HG03432 (cell line): ENCODE measurements around the gene AIPL1.

Source experiments
- ATAC-seq: cut with Tn5 transposase; IDR thresholded peaks from one replicate; pipeline ENCODE4 v1.9.1; 2021; ENCODE audit warnings: mild to moderate bottlenecking, moderate library complexity; ENCODE audit not compliant: unreplicated experiment

AIPL1 gene

DNA sequence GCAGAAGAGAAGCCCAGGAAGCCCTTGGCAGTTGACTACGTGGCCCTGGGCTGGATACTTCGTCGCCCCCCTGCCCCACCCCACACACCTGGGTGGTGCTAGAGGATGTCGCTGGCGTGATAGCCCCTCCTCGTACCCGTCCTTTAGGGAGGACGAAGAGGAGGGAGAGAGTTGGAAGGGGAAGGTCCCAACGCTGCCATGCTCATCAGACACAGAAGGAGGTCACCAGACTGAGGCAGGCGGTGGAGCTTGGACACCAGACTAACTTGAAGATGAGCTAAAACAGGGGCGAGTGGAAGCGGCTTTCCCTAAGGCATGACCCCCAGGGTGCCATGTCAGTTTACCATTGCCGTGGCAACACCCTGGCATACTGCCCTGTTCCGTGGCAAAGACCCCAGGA is 11.0 kb downstream of the AIPL1 start:
- no peak for ATAC-seq

DNA sequence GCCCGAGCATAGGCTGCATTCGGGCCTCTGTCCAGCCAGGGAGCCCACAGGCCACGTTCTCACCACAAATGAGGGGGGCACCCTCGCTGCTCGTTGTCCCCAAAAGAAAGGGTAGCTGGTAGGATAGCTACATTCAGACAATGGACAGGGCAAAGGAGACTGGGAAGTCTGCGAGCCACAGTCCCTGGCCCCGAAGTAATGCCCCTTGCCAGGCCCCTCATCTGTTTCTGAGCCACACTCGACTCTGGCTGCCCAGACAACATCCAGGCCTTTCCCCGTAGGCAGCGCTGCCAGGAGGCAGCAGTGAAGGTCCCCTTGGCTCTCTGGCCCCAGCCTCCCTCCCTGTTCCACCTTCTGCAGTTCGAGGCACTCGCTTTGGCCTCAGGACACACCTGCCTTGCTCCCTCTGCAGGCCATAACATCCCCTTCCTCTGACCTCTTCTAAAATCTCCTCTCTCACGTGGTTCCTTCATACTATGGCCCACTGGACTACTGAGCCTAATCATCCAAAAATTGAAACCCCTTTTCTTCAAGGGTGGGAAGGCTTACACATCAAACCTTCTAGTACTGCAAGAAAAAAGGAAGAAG is 12.2 kb downstream of the AIPL1 start:
- ATAC-seq: no peak

DNA sequence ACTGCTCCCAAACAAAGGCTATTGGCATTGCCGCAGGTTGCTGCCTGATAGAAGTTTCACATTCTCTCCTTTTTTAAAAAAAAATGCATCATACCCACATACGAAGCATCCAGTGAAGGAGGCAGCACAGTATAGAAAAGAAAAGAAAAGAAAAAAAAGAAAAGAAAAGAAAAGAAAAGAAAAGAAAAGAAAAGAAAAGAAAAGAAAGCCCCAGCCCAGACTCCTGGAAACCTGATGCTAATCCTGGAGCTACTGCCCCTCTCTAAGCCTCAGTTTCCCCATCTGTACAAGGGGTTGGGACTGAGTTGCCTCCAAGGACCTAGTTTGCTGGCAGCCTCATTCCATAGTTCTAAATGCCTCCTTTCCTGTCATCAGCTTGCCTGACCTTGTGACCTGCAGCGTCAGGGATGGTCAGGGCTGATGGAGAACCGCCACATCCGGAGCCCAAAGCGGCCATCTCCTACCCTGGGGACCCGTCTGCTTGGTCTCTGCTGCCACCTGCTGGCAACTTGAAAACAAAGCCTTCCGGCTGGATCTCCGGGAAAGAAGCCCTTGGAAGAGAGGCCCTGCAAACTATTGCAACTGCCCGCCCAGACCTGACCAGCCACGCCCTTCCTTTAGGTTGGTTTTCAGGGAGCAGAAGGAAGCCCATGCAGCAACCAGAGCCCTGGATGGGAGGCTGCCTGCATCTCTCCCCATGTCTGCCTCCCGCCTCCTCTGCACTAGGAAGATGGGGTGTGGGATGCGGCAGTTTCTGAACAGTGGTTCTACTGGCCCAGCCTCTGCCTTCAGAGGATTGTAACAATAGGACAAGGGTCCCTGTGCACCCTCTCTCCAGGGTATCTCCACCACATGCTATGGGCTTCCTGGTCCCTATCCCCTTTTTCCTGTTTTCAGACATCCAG is 13.0 kb downstream of the AIPL1 start:
- ATAC-seq: no peak

DNA sequence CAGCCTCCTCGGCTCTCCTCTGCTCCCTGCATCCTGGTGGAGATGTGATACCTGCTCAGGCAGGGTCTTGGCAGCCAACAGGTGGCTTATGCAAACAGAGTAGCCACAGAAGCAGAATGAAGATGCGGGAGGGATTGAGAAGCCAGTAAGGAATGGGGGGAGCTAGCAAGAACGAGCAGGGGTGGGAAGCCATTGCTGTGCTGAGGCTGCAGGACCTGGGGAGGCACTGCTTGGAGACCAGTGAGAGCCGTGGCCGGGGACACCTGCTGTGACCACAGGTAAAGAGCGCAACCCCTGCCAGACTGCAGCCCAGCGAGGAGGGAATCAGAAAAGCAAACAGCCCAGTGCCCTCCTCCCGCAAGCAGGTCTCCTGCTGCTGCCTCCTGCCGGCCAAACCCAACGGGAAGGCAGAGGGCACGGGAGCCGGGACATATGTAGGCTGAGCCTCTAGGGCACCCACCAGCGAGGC is 14.7 kb downstream of the AIPL1 start:
- ATAC-seq: no peak

DNA sequence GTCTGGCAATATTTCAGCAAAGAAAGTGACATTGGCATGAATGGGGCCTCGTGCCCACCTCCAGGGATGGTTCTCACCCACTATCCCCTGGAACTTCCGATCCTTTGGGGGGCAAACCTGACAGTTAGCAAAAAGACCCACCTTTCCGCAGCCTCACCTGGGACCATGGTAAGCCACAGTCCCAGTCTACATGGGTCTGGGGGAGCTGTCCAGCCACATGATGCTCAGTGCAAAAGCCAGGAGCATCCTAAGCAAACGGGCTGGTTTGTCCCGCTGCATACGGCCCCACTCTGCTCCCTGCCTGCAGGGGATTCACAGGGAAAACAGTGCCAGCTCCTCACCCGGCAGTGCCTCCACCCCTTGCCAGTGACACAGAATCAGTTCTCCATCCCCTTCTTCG is 19.3 kb downstream of the AIPL1 start:
- ATAC-seq: no peak

DNA sequence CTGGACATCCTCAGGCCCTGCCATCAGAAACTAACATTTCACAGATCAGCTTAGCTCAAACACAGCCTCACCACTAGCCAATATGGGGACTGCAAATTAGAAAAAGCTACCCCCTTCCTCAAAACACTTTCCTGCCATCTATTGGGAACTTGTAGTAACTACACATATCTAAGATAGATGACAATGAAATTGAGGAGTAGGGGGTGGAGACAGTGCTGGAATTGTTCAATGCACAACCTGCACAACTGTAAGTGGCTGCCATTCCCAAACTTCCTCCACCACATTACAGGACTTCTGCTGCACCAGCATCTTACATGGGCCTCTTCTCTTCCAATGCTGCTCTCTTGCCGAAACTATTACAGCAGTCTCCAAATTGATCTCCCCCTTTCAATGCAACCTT is 21.9 kb downstream of the AIPL1 start:
- ATAC-seq: no peak

DNA sequence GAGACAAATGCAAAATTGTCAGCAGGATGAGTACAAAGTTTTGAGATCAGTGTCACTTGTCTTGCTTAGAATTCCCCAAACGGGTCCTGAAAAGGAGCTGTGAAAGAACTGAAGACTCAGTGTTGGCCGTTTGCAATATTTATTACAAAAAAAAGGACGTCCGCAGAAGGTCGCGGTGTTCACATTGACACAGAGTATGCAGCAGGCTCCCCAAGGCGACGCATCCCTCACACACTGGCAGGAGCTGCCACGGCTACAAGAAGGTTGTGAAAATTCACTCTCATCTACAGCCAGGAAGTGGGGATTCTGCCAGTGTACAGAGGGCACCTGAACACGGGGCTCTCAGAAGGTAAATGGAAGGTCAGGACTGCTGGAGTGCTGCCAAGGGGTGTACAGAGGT is 26.2 kb downstream of the AIPL1 start:
- ATAC-seq: no peak

DNA sequence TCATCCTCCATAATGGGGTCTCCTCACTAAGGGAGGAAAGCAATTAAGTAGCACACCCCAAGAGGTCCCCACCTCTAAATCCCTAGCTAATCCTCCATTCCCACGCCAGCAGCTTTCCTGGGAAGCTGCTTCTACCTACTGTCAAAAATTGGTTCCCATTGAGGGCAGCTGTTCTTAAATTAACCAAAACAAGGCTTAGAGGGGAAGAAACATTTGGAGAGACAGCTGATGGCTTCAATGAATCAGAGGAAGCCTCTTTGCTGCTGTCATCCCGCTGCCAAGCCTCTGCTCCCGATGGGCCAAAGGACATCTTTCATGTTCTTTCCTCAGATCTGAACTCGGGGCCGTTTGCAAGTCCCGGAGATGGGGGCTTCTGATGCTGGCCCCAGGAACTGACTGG is 26.6 kb downstream of the AIPL1 start:
- no peak for ATAC-seq

DNA sequence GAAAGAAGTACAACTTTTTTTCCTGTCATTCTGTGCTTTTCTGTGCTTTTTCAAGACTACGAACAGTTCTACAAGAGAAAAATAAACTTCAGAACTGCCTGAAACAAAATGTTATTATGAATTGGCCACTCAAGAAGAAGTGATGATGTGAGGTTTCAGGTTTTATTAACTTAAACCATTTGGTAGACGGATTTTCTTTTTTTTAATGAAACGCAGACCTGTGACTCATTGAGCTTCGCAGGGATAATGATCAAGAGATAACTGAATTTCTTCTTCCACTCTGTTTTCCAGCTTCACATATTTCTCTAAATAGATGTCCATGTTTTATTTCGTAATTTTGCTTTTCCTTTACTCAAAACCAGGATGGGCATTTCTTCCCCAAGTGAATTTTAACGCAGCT is 32.7 kb downstream of the AIPL1 start:
- ATAC-seq: no peak

DNA sequence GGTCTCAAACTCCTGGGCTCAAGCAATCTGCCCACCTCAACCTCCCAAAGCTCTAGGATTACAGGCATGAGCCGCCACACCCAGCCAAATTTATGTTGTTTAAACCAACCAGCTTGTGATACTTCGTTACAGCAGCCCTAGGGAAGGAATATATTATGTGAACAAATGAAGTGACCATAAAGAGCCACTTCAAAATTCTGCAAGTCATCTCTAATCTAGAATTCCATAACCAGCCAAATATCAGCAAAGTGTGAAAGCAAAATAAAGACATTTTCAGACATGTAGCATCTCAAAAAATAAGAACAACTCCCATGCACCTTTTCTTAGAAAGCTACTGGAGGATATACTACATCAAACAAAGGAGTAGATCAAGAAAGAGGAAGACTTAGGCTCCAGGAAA is 36.0 kb downstream of the AIPL1 start:
- ATAC-seq: no peak

DNA sequence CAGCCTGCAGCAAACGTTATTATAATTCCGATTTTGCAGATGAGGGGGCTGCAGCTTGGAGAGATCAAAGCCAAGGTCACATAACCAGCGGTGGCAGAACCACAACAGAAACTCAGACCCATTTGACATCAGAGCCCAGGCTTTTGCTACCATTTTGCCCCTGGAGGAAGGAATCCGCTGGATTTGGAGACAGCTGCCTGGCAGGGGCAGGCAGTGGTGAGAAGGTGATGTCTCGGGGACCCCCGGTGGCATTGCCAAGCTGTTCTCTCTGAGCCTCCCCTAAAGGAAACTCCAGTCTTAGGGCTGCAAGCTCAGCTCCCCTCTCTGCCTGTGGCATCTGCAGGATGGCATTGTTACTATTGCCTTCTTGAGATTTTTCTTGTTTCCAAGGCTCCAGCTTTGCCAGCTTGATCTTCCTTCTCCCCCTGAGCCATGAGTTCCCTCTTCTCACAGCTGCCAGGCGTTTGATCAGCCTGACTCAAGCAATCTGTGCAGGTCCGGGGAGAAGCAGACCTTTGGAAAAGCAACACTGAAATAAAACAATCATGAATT is 40.8 kb downstream of the AIPL1 start:
- ATAC-seq: no peak

DNA sequence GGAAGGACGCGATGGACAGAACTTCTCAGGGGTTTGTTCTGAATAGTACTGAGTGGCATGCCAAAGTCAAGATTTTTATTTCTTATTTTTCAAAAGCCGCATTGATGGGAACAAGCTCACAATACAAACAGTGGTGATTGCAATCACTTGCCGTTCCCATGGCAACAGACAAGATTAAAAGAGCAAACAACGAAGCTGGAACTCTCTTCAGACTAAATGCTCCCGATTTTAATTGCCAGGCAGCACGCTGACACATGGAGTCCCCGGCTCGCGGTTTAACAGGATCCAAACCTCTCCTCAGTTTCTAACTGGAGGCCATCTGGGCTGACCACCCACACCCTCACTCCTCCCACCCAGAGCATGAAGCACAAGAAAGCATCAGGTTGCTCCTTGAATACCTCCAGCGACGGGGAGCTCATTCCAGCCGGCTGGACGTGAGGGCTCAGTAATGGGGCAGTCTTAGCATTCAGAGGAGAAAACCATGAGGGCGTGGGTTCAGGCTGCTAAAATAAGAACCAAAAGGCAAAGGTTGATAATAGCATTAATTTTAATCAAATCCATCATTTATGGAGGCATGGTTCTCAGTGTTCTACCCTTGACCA is 41.5 kb downstream of the AIPL1 start:
- no peak for ATAC-seq

DNA sequence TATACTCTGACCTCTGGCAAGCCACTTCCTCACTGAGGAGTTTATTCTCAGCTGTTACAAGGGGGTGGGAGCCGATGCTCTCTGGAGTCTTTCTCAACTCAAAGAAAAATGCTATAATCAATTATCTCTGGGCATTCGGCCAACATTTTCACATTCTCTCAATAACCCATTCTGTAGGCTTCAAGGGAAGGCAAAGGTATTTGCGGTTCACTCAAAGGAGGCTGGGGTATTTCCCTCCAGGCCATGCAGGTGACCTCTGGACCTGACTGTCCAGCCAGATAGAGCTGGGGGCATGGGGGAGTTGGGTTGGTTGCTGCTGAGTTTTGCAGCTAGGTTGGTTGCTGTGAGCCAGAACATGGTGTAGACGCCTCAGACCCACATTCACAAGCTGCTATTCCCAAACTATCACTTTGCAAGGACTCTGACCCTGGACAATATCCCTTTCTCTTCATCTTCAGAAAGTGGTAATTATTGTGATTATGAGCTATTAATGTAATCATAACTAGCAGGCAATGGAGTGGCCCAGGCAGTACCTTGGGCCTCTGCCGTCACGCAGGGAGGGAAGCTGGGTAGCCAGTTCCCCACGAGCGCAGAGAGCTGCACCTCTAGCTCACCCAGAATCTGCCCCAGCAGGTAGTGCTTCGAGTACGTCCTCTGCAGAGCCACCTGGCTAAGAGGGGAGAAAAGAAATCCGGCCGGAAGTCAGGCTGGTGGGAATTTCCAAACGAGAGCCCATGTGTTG is 42.1 kb downstream of the AIPL1 start:
- ATAC-seq: no peak

DNA sequence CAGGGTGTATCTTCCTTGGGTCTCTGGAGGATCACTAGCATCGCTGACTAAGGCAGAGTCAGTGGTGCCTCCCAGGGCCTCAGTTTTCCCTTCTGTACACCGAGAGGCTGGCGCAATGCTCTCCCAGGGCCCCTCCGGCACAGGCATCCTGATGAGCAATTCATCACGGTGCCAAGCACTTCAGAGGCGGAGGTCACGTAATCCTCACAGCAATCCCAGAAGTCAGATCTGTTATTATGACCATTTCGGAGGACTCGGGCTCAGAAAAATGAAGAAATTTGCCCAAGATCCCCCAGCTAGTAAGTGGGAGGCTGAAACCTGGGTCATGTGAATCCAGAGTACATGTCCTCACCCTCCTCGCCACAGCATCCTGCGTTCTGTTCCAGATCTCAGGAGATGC is 46.5 kb downstream of the AIPL1 start:
- ATAC-seq: no peak

DNA sequence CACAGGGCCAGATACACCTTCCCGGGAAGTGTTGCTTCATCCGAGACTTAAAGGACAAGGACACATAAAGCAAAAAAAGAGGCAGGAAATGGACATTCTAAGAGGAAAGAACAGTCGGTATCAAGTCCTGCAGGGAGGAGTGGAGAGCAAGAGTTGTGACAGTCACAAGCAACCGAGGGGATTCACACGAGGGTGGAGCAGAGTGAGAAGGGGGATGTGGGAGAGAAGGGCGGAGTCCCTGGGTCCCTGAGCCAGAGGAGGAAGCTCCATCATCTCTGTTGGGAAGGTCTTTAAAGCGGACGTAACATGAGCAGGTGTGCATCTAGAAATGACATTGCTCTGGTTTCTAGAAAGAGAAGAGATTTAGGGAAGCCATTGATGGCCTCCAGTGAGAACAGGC is 47.1 kb downstream of the AIPL1 start:
- no peak for ATAC-seq

DNA sequence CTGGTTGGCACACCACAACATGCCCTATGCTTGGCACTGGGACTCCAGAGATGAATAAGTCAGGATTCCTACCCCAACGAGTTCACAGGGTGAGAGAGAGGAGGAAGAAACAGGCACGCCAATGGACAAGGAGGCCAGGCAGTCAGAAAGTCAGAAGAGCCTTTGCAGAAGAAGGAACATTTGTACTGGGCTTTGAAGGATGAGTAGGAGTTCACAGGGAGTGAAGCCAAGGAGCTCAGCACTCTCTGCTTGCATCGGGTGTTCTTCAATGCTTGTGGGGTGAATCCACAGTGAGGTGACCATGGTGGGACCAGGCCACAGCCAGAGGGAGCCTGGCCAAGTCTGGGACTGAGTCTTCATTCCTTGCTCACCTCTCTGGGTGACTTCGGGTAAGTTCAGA is 47.5 kb downstream of the AIPL1 start:
- ATAC-seq: no peak

DNA sequence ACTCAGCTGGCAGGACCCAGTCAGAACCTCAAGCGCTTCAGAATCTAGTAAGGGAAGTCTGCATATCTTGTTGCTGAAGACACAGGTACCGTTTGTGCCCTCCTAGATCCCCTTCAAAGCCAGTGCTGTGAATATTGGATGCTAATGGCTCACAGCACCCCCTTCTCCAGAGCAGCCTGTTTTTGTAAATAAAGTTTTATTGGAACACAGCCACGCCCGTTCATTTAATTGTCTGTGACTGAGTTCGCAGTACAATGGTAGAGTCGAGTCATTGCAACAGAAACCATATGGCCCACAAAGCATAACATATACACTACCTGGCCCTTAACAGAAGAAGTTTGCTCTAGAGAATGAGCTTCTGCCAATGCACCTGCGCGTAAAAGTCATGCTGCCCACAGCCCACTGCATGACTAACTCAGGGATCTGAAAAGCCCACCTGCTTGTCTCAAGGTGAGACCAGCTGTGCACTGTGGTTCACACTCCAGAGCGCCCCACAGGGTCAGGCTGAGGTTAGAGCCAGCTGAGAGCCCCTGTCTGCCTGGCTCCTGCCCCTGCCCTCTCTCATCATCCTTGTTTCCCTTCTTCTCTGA is 48.8 kb downstream of the AIPL1 start:
- ATAC-seq: no peak

DNA sequence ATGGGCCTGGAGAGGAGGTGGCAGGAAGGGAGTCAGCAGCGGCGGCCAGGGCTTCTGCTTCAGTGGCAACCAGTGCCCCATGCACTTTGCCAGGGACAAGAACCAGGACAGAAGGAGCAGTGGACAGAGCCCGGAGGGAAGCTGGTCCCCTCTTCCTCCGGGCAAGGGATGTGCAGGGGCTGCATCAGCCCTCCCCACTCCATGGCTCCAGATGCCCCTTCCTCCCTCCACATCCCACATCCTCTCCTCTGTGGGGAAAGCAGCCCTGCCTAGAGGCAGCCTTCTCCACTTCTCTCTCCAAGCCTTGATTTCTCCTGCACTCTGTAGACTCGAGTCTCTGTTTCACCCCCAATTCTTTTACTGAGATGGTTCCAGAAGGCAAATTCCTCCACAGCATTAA is 50.4 kb downstream of the AIPL1 start:
- ATAC-seq: no peak

DNA sequence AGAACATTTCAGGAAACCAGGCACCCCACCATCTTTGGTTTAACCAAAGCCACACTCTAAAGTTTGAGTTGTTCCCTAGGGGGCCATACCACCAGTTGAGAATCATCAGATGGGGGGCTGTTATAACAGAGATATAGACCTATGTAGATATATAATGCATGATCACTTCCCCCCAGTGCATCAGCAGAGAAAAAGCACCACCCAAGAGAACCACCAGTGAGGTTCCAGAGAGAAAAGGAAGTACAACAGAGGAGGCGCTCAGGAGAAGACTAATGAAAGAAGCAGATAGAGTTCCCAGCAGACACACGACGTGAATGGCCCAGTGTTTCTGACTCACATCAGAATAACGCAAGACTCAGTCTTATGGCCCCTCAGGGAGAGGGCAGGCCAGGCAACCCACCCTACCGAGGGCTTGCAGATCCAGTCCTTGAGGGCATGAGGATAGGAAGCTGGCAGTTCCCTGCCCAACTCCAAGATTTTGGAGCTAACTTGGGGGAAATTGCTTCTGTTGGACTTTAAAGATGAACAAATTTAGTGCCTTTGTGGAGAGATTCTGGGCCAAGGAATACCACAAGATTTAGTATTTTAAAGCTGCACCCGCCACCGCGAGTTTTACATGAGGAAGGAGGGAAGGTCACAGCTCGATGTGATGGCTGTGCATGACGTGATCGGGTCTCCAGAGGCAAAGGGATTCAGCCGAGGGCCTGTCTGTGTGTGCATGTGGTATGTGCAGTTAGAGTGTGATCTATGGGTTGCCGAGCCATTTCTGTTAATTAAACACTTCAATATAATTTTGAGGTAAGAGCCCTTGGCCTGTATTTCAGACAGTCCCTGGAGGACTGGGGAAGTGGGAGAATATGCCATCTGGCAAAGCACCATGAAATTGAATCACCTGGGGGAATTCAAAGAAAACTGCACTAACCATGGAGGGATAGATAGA is 53.1 kb downstream of the AIPL1 start:
- no peak for ATAC-seq
